HEK293T (cell line): ENCODE data around the gene HOXD4.

ENCODE experiments used
- CTCF ChIA-PET: fragments of 350-600 bp; formaldehyde crosslinking; extraction: SDS; loops from one replicate; lab custom pipeline; 2021; ENCODE audit warnings: antibody characterized with exemption, inconsistent platforms; lab: Yijun Ruan, JAX
- POLR2A ChIA-PET: fragments of 350-600 bp; formaldehyde crosslinking; extraction: SDS; loops from one replicate; lab custom pipeline; 2020; ENCODE audit warnings: antibody characterized with exemption, inconsistent platforms; lab: Yijun Ruan, JAX
- DNase-seq: peaks from one replicate; pipeline ENCODE4 v3.0.0; 2012; ENCODE audit warnings: mixed read lengths; ENCODE audit errors: extremely low spot score
- ARNT ChIP-seq: fragments of 450-650 bp; IDR thresholded peaks from 2 replicates; pipeline ENCODE4 v1.6.1; 2017; ENCODE audit warnings: mild to moderate bottlenecking
- BHLHE40 ChIP-seq: fragments of 450-650 bp; IDR thresholded peaks from 2 replicates; pipeline ENCODE4 v1.6.1; 2016; ENCODE audit warnings: mild to moderate bottlenecking, moderate library complexity, borderline replicate concordance
- CTBP1 ChIP-seq: fragments of 450-650 bp; IDR thresholded peaks from 2 replicates; pipeline ENCODE4 v1.6.1; 2016; ENCODE audit warnings: borderline replicate concordance
- ELF4 ChIP-seq: fragments of 450-650 bp; IDR thresholded peaks from 2 replicates; pipeline ENCODE4 v1.6.1; 2017; ENCODE audit warnings: antibody characterized with exemption
- FOXA1 ChIP-seq: fragments of 450-650 bp; IDR thresholded peaks from 2 replicates; pipeline ENCODE4 v1.6.1; 2016; ENCODE audit warnings: mild to moderate bottlenecking
- FOXK2 ChIP-seq: fragments of 450-650 bp; IDR thresholded peaks from 2 replicates; pipeline ENCODE4 v1.6.1; 2016; ENCODE audit warnings: mild to moderate bottlenecking
- FOXM1 ChIP-seq: fragments of 450-650 bp; IDR thresholded peaks from 2 replicates; pipeline ENCODE4 v1.6.1; 2017; ENCODE audit warnings: mild to moderate bottlenecking, borderline replicate concordance
- HDGF ChIP-seq: fragments of 450-650 bp; IDR thresholded peaks from 2 replicates; pipeline ENCODE4 v1.6.1; 2017; ENCODE audit warnings: antibody characterized with exemption, borderline replicate concordance
- L3MBTL2 ChIP-seq: fragments of 450-650 bp; conservative IDR thresholded peaks from 2 replicates; pipeline ENCODE4 v1.6.1; 2016; ENCODE audit warnings: mild to moderate bottlenecking
- LEF1 ChIP-seq: fragments of 450-650 bp; IDR thresholded peaks from 2 replicates; pipeline ENCODE4 v1.6.1; 2017; ENCODE audit warnings: mild to moderate bottlenecking, borderline replicate concordance
- NFRKB ChIP-seq: fragments of 450-650 bp; IDR thresholded peaks from 2 replicates; pipeline ENCODE4 v1.6.1; 2016; ENCODE audit warnings: mild to moderate bottlenecking, moderate library complexity
- PKNOX1 ChIP-seq: fragments of 450-650 bp; IDR thresholded peaks from 2 replicates; pipeline ENCODE4 v1.6.1; 2016
- SP1 ChIP-seq: fragments of 450-650 bp; IDR thresholded peaks from 2 replicates; pipeline ENCODE4 v1.6.1; 2017
- SUZ12 ChIP-seq: fragments of 450-650 bp; IDR thresholded peaks from 2 replicates; pipeline ENCODE4 v1.6.1; 2016; ENCODE audit warnings: mild to moderate bottlenecking
- ZNF384 ChIP-seq: fragments of 450-650 bp; IDR thresholded peaks from 2 replicates; pipeline ENCODE4 v1.6.1; 2016

The HOXD4 gene

GRCh38 chr2:176117823-176118371, 33.5 kb upstream of the HOXD4 start:
- POLR2A ChIA-PET: no interaction called here
- TF ChIP-seq SUZ12 (no peak), SP1 (no peak), BHLHE40 (no peak), ARNT (no peak)
- DNase-seq: no peak
- CTCF ChIA-PET: interaction anchor here (1.0 kb wide), 1 partner anchor 9 kb away, joined by 3 read pairs; no protein-coding TSS in a partner anchor

GRCh38 chr2:176118601-176119339, 32.6 kb upstream of the HOXD4 start:
- TF ChIP-seq NFRKB: no peak
- no peak for TF ChIP-seq BHLHE40
- ChIA-PET POLR2A (no interaction called here), CTCF (no interaction called here)
- DNase-seq: no peak

GRCh38 chr2:176120364-176121189, 30.8 kb upstream of the HOXD4 start:
- CTCF ChIA-PET: no interaction called here
- TF ChIP-seq HDGF (no peak), ZNF384 (no peak), FOXM1 (no peak), FOXA1 (no peak), FOXK2 (no peak), ARNT (no peak), PKNOX1 (no peak), LEF1 (no peak), ELF4 (no peak), SUZ12 (no peak), SP1 (no peak), CTBP1 (no peak)
- POLR2A ChIA-PET: interaction anchor here (0.5 to 1.5 kb wide), 4 partner anchors 11 to 1144 kb away, joined by 3 to 5 read pairs (median 3); partner anchors contain the start of gene NFE2L2
- DNase-seq: no peak

- POLR2A ChIA-PET: interaction anchor here (1.5 kb wide), 1 partner anchor 16 kb away, joined by 5 read pairs; no protein-coding TSS in a partner anchor
Measured at GRCh38 chr2:176121190-176122051, 29.9 kb upstream of the HOXD4 start.

GRCh38 chr2:176122052-176122682, 29.2 kb upstream of the HOXD4 start:
- ChIA-PET POLR2A (interaction anchor here (1.5 kb wide), 1 partner anchor 17 kb away, joined by 5 read pairs; no protein-coding TSS in a partner anchor), CTCF (no interaction called here)
- DNase-seq: no peak
- TF ChIP-seq FOXK2 (no peak), HDGF (no peak), SP1 (no peak), ELF4 (no peak), CTBP1 (no peak), LEF1 (no peak), NFRKB (no peak), PKNOX1 (no peak), BHLHE40 (no peak), L3MBTL2 (no peak), SUZ12 (no peak)

More at GRCh38 chr2:176121190-176122051, 29.9 kb upstream of the HOXD4 start:
- CTCF ChIA-PET: no interaction called here
- DNase-seq: no peak
- TF ChIP-seq BHLHE40: no peak
- TF ChIP-seq SUZ12: no peak
- TF ChIP-seq LEF1: no peak
- TF ChIP-seq PKNOX1: no peak
- TF ChIP-seq ELF4: no peak
- no peak for TF ChIP-seq L3MBTL2
